Left lung (tissue), 10 donors: ENCODE results near the gene ARMC10. TPM values are rescaled to one million over a fixed set of nuclear protein-coding genes. Genes with fewer than 3 reads are reported as not detected.

Experiments used
- ATAC-seq: fragments of 200-7000 bp; cut with Tn5 transposase; one replicate; pipeline ENCODE4 v1.9.1; 2020; ENCODE audit warnings: moderate library complexity
- DNase-seq, 4 donors: peaks; one replicate each; pipeline ENCODE4 v3.0.0-alpha.2; 2013 to 2020
- H3K27ac ChIP-seq, 2 donors: fragments of 200-600 bp; sonication (generic) in 1 of 2; one replicate each; pipeline versions ENCODE4 v1.5.0 to v1.8.0; 2020 to 2021
- H3K27me3 ChIP-seq, 2 donors: fragments of 200-600 bp; sonication (generic) in 1 of 2; one replicate each; pipeline versions ENCODE4 v1.5.0 to v1.8.0; 2020 to 2021
- H3K36me3 ChIP-seq, 2 donors: fragments of 200-600 bp; sonication (generic) in 1 of 2; one replicate each; pipeline versions ENCODE4 v1.5.0 to v1.8.0; 2020 to 2021
- H3K4me1 ChIP-seq, 2 donors: fragments of 200-600 bp; one replicate each; pipeline ENCODE4 v1.8.0; 2021
- H3K4me3 ChIP-seq, 2 donors: fragments of 200-600 bp; sonication (generic) in 1 of 2; one replicate each; pipeline versions ENCODE4 v1.5.0 to v1.8.0; 2020 to 2021; ENCODE audit warnings: mild to moderate bottlenecking in 1 of 2
- H3K9me3 ChIP-seq, 2 donors: fragments of 200-600 bp; sonication (generic) in 1 of 2; one replicate each; pipeline versions ENCODE4 v1.5.0 to v1.8.0; 2020 to 2021
- intact Hi-C, 2 donors: fragments of 100-400 bp; cut with DNase I; formaldehyde crosslinking; loops; one replicate each; pipeline versions ENCODE4 v1.11.2 to v1.14.2; 2022
- polyA plus RNA-seq, 6 donors: library from polyadenylated mRNA; unstranded; fragments of 120-200 nt; gene quantifications; one replicate each; pipeline ENCODE4 v1.2.1, GENCODE V29; 2013; ENCODE audit not compliant: insufficient read length in 6 of 6
- total RNA-seq, 2 donors: library from RNA; stranded (reverse); fragmentation: NEBNext Ultra II Directional; extraction: Animal tissue kit (Norgen Biotek cat#: 25700); gene quantifications; one replicate each; pipeline ENCODE4 v1.2.1, GENCODE V29; 2021
- TF ChIP-seq, protein P1 (sequence below), 2 donors: fragments of 200-600 bp; sonication (generic) in 1 of 2; IDR thresholded peaks; one replicate each; pipeline versions ENCODE4 v1.5.0 to v1.8.0; 2021; ENCODE audit warnings: antibody characterized with exemption in 2 of 2
- donor health status: DM: no; HTN: yes; CAD: no.
- donor health status: DM: no; HTN: no; CAD: no.

The ARMC10 gene
- total and polyA plus RNA-seq, 8 donors = 40.2 to 60.3 (median 54.1) TPM

- Histone ChIP-seq H3K9me3 (no peaks in the 10 kb centered on the region), H3K4me1 (peaks cover 0 to 7% of the 10 kb centered on the region in 2 donors), H3K4me3 (no peak overlapping the region), H3K36me3 (peaks cover 0 to 5% of the 10 kb centered on the region in 2 donors), H3K27me3 (no peaks in the 10 kb centered on the region), H3K27ac (no peak overlapping the region)
- TF ChIP-seq, protein P1, sequence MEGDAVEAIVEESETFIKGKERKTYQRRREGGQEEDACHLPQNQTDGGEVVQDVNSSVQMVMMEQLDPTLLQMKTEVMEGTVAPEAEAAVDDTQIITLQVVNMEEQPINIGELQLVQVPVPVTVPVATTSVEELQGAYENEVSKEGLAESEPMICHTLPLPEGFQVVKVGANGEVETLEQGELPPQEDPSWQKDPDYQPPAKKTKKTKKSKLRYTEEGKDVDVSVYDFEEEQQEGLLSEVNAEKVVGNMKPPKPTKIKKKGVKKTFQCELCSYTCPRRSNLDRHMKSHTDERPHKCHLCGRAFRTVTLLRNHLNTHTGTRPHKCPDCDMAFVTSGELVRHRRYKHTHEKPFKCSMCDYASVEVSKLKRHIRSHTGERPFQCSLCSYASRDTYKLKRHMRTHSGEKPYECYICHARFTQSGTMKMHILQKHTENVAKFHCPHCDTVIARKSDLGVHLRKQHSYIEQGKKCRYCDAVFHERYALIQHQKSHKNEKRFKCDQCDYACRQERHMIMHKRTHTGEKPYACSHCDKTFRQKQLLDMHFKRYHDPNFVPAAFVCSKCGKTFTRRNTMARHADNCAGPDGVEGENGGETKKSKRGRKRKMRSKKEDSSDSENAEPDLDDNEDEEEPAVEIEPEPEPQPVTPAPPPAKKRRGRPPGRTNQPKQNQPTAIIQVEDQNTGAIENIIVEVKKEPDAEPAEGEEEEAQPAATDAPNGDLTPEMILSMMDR (IDR thresholded peaks at IDR 0.05) = no peak
- DNase-seq = no peak
- intact Hi-C loops = no loop called here
- ATAC-seq = no peak
Measured at GRCh38 chr7:103132995-103133688, 58.2 kb downstream of the ARMC10 start.

DNA sequence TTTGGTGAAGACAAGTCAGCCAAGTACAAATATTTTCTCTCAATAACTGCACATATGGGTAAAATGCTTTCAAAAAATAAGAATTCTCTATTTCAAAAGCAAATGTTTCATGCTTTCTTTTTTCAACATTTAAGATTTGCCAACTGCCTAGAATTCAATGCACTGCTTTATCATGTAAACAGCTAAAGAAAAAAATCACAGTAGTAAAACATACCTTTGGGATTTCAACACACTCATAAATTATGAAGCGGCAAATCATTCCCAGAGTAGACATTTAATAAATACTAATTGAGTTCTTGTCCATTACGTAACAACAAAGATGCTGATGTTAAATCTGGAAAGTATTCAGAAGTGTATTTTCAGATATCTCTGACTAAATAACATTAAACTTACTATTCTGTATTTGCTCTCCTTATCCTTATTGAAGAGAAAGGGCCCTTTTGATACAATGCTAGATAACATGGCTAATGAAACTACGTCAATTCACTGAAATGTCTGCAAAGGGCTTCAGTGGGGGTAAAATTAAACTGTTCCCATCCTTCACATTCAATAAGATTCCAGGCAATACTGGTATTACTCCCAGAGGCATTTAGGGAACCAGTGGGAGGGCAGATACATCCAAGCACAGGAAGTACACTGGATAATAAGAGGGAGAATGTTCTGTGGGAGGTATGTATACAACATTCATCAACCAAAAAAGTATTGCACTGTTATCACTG is 60.1 kb downstream of the ARMC10 start:
- no peak for ATAC-seq
- intact Hi-C loops = no loop called here
- H3K27me3 ChIP-seq = no peaks in the 10 kb centered on the region
- DNase-seq = no peak
- peaks cover 0 to 6% of the 10 kb centered on the region in 2 donors for H3K4me1 ChIP-seq
- TF ChIP-seq, protein P1 (IDR thresholded peaks at IDR 0.05) = no peak
- H3K9me3 ChIP-seq = no peaks in the 10 kb centered on the region
- H3K27ac ChIP-seq = no peak overlapping the region
- no peak overlapping the region for H3K4me3 ChIP-seq
- H3K36me3 ChIP-seq = no peaks in the 10 kb centered on the region

DNA sequence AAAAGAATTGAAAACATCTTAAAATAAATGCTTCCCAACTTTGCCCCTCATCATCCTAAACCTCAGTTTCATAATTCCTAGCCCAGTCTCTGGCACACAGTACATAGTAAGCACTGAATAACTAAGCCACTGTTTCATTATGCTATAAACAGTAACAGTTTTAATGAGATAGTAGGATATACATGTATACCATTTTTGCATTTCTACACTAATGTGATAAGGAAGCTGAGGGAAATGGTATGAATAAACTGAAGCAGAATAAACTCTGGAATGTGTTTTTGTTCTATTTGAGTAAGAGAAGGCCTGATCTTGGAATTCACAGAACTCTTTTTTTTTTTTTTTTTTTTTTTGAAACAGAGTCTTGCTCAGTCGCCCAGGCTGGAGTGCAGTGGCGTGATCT is 65.1 kb downstream of the ARMC10 start:
- H3K4me1 ChIP-seq = peaks cover 0 to 3% of the 10 kb centered on the region in 2 donors
- H3K27ac ChIP-seq = no peak overlapping the region

DNA sequence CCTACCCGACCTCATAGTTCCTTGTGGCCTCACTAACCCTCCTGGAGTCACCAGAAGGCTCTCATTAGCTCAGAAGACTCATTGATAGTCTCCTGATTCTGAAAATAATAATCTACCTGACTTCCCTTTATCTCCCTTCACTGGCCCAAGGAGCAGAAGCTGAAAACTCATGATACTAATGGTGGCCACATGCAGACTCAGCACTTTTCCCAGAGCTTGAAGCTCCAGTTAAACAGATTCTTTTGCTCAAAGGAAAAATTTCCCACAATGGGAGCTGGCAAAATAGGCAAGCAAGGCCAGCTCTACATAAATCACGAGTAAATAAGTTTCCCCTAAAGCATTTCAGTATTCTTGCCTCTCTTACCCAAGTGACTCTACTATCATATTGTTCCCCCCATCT is 65.7 kb downstream of the ARMC10 start:
- Histone ChIP-seq H3K27ac (no peak overlapping the region), H3K36me3 (no peaks in the 10 kb centered on the region), H3K9me3 (no peaks in the 10 kb centered on the region), H3K4me3 (no peak overlapping the region), H3K4me1 (no peaks in the 10 kb centered on the region), H3K27me3 (no peaks in the 10 kb centered on the region)
- ATAC-seq (no peak), DNase-seq (no peak)
- intact Hi-C loops = no loop called here
- TF ChIP-seq, protein P1 (IDR thresholded peaks at IDR 0.05) = no peak

More for the DNA sequence above, 65.1 kb downstream of the ARMC10 start:
- ATAC-seq (no peak), DNase-seq (no peak)
- Histone ChIP-seq H3K4me3 (no peak overlapping the region), H3K36me3 (no peaks in the 10 kb centered on the region), H3K9me3 (no peaks in the 10 kb centered on the region), H3K27me3 (no peaks in the 10 kb centered on the region)
- intact Hi-C loops = no loop called here
- TF ChIP-seq, protein P1 (IDR thresholded peaks at IDR 0.05) = no peak

DNA sequence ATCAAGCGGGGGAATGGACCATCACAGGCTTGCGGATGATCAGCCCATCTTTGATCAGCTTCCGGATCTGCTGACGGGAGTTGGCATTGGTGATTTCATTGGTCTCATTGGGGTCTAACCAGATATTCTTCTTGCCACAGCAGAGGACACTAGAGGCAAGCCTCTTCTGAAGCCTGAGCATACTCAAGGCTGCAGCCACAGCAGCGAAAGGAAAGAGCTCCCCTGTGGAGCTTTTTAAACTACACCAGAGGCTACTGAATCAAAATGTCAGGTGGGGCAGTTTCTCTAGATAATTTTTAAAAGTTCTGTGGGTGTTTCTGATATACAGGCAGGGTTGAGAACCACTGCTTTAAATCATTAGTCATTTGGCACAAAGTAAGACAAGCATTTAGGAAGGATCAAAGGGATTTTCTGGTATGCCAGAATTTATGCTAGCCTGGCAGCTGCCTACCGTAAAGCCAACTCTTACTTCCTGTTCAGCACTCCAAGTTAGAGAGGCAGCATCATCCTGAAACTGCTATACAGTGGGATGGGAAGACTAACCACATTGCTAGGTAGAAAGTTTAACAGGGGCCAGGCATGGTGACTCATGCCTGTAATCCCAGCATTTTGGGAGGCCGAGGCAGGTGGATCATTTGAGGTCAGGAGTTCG is 66.9 kb downstream of the ARMC10 start:
- TF ChIP-seq, protein P1 (IDR thresholded peaks at IDR 0.05) = no peak
- intact Hi-C loops = no loop called here
- no peaks in the 10 kb centered on the region for H3K36me3 ChIP-seq
- no peak overlapping the region for H3K27ac ChIP-seq
- no peak overlapping the region for H3K4me3 ChIP-seq
- no peaks in the 10 kb centered on the region for H3K27me3 ChIP-seq
- ATAC-seq (no peak), DNase-seq (no peak)
- H3K4me1 ChIP-seq = peaks cover 0 to 3% of the 10 kb centered on the region in 2 donors
- no peaks in the 10 kb centered on the region for H3K9me3 ChIP-seq
